WI38 (cell line): Measurements from ENCODE around the gene KCNK4.

Experiments used
- H3K4me3 ChIP-seq: 2 replicates; pipeline ENCODE4 v1.5.1; 2011; ENCODE audit warnings: low read depth, mild to moderate bottlenecking, control low read depth, low read length
- TF ChIP-seq, protein P1 (sequence below): IDR thresholded peaks from 2 replicates; pipeline ENCODE4 v1.5.1; 2012; ENCODE audit warnings: low read depth, mild to moderate bottlenecking, control low read depth, low read length

Gene KCNK4

DNA sequence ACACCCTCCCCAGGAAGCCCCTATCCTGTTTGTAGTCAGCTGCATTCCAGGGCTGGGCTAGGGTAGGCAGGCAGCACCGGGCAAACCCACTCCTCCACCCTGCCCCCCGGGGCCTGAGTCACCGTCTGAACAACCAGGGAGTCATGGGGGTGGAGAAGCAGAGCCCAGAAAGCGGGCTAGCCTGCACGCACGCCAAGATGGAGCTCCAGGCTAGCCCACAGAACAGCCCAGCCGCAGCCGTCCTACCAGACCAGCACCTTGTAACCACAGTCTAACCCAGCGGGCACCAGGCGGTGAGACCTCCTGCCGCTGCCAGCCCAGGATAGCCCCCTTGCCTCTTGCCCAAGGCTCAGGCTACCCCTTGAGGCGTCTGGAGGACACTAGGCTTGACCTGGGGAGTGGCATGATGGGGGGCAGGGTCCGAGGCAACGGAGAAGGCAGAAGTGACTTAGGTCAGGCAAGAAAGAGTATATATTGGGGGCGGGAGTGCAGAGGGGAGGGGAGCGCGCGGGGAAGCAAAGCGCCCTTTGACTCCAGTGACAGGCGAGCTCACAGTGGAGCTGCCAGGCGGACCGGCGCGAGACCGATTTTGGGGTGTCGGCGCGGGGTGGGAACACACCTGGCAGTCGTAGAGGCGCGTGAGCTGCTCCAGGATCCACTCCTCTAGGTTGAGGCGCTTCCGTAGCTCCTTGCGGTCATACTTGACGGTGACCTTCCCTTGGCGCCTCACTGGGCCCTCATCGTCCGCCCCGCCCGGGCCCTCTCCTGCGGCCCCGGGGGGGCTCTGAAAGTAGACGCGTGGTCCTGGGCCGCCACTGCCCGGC lies 45.1 kb upstream of the KCNK4 start:
- H3K4me3 ChIP-seq, result peak overlapping the region; percentile 91

DNA sequence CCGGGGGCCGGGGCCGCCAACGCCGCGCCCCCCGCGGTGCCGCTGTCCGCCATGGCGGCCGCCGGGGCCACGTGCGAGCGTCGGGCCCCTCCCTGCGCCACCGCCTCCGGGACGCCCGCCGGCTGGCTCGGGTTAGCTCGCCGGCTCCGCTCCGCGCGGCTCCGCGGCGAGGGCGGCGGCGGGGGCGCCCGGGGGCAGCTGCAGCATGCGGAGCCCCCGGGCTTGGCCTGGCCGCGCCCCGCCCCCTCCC lies 44.6 kb upstream of the KCNK4 start:
- peak overlapping the region; percentile 91 for H3K4me3 ChIP-seq

More for the DNA sequence above, 45.1 kb upstream of the KCNK4 start:
- TF ChIP-seq, protein P1, sequence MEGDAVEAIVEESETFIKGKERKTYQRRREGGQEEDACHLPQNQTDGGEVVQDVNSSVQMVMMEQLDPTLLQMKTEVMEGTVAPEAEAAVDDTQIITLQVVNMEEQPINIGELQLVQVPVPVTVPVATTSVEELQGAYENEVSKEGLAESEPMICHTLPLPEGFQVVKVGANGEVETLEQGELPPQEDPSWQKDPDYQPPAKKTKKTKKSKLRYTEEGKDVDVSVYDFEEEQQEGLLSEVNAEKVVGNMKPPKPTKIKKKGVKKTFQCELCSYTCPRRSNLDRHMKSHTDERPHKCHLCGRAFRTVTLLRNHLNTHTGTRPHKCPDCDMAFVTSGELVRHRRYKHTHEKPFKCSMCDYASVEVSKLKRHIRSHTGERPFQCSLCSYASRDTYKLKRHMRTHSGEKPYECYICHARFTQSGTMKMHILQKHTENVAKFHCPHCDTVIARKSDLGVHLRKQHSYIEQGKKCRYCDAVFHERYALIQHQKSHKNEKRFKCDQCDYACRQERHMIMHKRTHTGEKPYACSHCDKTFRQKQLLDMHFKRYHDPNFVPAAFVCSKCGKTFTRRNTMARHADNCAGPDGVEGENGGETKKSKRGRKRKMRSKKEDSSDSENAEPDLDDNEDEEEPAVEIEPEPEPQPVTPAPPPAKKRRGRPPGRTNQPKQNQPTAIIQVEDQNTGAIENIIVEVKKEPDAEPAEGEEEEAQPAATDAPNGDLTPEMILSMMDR, result no peak

DNA sequence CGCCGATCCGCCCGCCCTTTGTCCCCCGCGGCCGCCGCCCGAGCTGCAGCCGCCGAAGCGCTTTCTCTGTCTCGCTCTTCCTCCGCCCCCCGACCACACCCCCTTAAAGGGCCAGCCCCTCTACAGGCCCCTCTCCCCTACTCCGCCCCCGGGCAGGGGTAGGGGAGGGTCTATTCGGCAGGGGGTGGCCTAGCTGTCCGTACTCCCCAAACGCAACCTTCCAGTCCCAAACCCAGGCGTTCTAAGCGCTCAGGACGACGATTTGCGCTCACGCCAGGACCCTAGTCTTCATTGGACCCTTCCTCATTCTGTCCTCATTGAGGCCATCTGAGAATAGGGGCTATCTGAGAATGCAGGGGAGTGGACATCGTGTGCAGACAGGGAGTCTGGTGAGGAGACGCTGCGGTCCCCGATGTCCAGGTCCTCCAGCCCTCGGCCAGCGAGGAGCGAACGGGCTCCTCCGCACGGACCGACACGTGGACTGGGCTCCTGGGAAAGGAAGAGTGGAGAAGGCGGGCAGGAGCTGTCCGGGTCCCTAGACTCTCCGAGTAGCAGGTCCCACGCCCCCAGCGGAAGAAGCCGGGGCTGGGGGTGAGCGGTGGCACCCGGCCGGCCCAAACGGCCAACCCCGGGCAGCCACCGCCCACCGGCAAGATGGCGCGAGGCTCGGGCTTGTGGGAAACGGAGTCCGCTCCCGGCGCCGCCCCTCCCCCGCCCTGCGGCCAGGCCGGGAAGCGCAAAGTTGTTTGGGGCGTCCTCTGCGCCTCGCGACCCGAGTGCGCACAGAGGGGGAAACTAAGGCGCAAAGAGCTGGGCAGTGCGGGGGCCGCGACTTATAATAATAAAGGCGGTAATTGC lies 44.0 kb upstream of the KCNK4 start, which contains the start of gene PPP1R14B:
PPP1R14B (minus strand) TSS at position 73 of the 858 bp plus-strand sequence. CDS start 270 bp downstream, outside the sequence.
- peak within 1 kb of the TSS; percentile 91 for H3K4me3 ChIP-seq
- TF ChIP-seq, protein P1, result no peak

DNA sequence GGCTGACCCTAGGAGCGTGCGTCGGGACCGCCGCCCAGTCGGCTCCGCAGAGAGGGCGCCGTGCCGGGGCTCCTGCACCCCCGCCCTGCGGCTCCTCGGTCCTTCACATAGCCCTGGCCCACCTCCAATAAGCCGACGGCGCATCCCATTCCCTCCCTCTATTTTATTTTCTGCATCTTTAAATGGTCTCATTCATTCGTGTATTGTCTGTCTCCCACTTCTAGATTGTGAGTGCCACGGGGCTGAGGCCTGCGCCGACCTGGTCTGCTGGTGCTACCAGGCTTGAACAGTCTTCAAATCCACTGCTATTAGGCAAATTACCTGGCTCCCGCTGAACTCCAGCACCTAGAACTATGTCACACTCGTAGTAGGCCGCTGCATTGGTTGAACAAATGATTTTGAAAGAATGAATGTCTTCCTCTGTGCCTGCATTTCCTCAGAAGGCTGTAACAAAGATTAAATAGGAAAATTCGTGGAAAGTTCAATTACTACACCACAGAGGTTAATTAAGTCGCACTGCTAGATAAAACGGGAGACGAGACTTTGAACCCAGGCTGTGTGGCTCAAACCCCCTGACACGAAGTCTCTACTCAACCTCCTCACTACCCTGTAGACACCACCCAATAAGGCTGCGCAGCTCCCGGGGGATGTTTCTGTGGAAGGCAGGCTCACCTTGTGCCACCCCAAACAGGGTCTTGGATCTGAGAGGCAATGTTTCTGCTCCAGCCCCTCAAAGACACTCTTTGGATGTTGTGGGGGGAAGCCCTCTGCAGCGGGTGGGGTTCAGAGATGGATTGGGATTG lies 43.2 kb upstream of the KCNK4 start:
- peak overlapping the region; percentile 65 for H3K4me3 ChIP-seq
- TF ChIP-seq, protein P1, result no peak

DNA sequence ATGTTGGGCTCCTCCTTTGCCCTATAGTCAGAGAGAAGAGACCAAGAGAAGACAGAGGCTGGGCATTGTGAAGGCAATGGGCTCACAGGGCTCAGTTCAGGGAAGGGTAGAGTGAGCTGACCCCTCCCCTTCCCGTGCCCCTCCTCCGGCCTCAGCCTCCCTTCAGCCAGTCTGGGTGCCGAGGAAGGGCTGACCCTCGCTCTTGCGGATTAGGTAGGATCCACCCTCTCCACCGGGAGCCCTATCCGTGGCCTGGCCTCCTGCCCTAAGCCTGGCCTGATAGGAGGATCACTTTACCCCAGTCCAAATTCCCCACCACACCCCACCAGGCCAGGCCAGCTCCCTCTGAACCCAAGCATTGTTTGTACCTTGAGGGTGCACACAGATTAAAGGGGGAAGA lies 42.5 kb upstream of the KCNK4 start:
- no peak overlapping the region for H3K4me3 ChIP-seq
- TF ChIP-seq, protein P1, result no peak

DNA sequence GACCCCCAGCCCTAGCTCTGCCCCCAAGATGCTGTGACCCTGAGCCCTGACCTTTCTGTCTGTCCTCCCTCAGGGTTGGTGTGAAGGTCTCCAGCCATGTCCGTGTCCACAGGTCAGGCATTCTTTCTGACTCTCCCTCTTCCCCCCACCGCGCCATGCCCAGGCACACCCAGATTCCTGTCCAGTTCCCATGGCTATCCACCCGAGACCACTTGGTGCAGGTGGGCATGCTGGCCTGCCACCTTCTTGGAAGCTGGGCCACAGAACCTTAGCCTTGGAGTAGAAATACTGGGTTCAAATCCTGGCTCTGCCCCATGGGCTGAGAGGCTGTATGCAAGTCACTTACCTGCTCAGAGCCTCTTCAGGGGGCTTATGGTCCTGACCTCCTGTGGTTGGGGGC lies 42.1 kb upstream of the KCNK4 start:
- TF ChIP-seq, protein P1, result no peak

DNA sequence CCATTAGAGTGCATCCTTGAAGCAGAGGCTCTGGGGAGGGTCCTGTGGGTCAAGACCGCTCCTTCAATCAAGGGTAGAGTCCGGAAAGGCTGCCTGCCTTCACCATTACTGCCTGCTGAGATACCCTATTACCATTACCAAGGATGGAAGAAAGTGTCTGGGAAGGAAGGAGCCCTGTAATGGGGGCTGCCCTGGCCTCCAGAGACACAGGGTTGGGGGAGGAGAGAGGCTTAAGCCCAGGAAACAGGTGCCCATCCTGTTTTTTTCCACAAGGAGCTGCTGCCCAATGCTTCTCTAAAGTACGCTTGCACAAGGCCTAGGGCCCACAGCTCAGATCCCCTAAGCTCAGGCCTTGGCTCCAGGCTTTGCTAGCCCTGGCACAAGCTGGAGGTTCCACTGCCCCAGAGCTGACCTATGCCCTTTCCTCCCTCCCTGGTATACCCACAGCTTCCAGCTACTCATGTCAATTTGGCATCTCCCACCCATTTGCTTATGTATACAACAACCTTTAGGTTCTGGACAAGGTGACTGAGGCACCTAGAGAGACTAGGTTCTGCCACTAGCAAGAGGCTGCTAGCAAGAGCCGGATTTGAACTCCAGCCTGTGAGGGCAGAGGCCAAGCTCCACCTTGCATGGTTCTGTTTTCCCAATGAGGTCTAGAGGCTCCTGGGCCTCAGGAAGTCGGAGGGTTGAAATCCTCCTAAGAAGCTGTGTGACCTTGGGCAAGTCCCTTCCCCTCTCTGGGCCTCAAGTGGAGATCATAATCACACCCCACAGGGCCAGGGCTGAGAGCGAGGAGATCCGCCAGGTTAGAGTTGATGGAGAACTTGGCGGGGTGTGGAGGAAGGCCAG lies 41.3 kb upstream of the KCNK4 start:
- TF ChIP-seq, protein P1, result no peak
- H3K4me3 ChIP-seq, result no peak overlapping the region

More for the DNA sequence above, 42.1 kb upstream of the KCNK4 start:
- no peak overlapping the region for H3K4me3 ChIP-seq
